Stimulated activated CD4-positive, alpha-beta T cell treated with anti-CD3 and anti-CD28 coated beads, Interleukin-15, amount 100 ng/mL, for 48 hours (primary cell): ENCODE measurements around the gene SETSIP.
"Not testable (repeated sequence)": the region's sequence is repeated elsewhere in the genome, so short reads cannot be mapped to it uniquely, and the experiment has no call there.

ENCODE experiments used
- DNase-seq, 2 donors: peaks; one replicate each; pipeline ENCODE4 v3.0.0-alpha.2; 2020; ENCODE audit warnings: low read depth in 2 of 2

SETSIP gene

GRCh38 chr1:92075311-92075710 is at the start of gene SETSIP:
Gene SETSIP, minus strand, starts transcription at chr1:92075411. Its CDS starts 0 bp downstream, at chr1:92075411.
- no peak for DNase-seq

DNA sequence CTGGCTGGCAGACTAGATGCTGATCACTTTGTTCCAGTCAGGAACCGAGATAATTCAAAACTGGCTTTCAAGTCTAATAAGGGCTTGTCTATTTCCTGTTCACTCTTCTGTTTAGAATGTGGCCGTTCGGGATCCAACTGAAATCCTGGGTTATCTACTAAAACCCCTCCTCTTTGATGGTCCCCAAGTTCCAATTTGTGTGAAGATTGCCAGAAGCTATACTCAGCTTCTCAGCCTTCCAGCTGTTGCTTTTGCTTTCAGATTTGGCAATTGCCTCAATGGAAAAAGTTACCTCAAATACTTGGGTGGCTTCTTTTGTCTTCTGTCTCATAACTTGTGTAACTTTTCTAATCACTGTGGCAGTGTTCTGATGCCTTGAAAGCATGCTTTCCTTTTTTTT is 48.7 kb upstream of the SETSIP start:
- no peak for DNase-seq

GRCh38 chr1:92118826-92119225 is 43.6 kb upstream of the SETSIP start:
- no peak for DNase-seq

DNA sequence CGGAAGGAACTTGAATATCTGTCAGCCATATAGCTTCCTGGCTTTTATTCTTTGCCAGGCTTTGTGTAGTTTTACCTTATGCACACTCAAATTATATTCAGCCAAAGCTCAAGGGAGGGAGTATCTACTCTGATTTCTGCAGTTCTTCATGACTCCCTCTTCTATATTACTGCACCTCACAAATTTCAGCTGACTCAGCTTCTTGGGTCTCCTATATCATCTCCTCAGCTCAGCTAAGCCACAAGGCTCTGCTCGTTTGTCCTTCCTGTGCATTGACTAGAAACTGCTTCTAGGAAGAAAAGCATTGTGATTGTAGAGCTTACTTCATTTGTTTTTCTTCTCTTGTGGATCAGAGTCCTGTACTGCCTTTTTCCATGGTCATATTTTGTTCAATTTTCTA is 42.3 kb upstream of the SETSIP start:
- DNase-seq, result no peak

DNA sequence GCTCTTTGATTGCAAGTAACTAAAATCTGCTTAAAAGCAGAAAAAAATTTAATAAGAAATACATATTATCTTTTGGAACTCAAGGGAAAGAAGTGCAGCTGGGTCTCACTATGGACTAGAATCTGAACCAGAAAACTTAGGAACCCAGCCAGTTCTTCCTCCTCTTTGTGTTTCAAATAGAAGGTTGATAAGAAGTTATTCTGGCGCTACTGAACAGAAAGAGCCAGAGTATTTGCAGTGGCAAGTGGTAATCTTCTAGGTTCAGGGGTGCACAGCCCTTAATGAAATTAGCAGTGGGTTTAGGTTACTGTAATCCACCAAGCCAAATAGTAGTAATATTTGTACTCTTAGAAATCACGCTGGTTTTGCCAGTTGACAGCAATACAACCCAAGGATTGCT is 33.4 kb upstream of the SETSIP start:
- no peak for DNase-seq

DNA sequence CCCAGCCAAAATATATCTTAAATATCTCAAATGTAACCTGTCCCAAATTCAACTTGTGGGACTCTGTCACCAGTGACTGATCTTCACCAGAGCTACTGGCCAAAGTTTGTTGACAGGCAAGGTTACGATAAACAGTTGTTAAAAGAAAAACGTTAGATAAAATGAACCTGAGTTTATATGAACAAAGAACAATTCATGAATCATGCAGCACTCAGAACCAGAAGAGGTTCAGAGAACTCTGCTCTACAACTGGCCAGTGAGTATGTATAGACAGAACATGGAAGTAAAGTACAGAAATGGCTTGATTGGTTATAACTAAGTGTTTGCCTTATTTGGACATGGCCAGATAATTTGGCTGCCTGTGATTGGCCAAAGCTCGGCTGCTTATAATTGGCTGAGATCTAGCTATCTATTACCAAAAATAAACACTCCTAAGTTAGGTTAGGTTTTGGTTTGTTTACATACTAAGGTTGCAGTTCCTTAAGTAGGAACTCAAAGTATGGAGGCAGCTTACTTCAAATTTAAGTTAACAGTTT is 30.4 kb upstream of the SETSIP start:
- DNase-seq, result no peak

- no peak for DNase-seq
Measured at GRCh38 chr1:92096317-92096716, 21.1 kb upstream of the SETSIP start.

GRCh38 chr1:92095874-92096273 is 20.7 kb upstream of the SETSIP start:
- no peak for DNase-seq

GRCh38 chr1:92094595-92094994 is 19.4 kb upstream of the SETSIP start:
- no peak for DNase-seq

DNA sequence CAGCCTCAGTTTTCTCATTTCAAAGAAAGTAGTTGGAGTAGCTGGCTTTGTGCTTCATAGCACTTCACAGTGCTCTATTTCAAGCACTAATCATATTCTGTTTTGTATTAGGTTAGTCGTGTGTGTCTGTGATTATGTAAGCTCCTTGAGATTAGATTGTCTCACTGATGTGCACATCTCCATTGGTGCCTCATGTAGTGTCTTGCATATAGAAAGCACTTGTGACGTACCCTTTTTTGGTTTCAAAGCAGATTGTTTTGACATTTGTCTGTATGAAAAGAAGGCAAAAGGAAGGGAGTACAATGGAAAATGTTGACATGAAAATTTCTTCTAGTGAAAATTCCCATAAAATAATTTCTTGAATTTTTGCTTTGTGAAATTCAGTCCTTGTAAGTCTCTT is 18.9 kb upstream of the SETSIP start:
- DNase-seq, result no peak

GRCh38 chr1:92091625-92092024 is 16.4 kb upstream of the SETSIP start:
- no peak for DNase-seq

- DNase-seq, result no peak
Measured at GRCh38 chr1:92087542-92087941, 12.3 kb upstream of the SETSIP start.

DNA sequence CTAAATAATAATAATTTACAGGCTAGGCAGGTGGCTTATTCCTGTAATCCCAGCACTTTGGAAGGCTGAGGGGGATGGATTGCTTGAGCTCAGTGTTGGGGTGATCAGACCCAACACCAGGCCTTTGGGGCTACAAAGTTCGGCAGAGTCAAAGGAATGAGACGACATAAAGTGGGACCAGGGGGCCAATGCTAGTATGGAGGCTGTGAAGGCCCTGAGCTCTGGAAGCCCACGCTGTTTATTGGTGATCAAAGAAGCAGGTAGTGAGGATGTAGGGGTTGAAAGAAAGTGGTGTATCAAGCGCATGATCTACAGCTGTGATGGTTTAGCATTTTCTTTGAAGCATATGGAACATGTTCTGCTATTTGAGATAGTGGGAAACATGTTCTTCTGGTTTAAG is 10.5 kb upstream of the SETSIP start:
- DNase-seq, result no peak

DNA sequence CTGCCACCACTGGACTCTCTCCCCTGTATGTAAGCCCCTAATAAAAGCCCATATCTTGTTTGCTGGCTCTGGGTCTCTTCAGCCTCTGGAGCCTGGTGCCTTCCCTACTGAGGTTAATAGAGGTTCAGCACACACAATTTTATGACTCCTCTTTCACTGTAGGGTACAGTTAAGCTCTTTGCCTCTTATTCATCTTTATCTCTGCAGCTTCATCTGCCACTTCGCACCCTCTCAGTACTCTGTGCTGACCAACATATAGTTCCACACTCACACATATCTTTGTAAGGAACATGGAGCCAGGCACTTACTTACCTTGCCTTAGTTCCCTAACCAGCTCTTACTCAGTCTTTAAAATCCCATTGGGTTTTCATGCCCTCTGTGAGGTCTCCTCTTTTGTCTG is 9.4 kb upstream of the SETSIP start:
- DNase-seq, result no peak

DNA sequence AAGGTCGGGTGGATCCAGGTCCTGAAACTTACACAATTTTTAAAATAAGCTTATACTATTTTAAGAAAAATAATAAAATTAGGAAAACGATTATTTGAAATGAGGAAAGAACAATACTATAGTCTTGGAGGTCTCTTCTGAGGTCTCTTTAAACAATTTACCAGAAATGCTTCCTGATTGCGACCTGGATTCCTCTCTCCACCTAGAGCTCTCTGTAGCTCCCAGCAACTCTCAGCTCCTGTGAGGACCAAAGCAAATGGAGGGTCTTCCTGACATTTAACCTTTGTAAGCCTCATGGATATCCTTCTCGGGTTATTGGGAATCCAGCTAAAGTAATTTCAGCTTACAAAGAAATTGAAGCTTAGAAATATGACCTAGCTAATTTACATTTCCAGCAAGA is 5.8 kb upstream of the SETSIP start:
- DNase-seq, result no peak

DNA sequence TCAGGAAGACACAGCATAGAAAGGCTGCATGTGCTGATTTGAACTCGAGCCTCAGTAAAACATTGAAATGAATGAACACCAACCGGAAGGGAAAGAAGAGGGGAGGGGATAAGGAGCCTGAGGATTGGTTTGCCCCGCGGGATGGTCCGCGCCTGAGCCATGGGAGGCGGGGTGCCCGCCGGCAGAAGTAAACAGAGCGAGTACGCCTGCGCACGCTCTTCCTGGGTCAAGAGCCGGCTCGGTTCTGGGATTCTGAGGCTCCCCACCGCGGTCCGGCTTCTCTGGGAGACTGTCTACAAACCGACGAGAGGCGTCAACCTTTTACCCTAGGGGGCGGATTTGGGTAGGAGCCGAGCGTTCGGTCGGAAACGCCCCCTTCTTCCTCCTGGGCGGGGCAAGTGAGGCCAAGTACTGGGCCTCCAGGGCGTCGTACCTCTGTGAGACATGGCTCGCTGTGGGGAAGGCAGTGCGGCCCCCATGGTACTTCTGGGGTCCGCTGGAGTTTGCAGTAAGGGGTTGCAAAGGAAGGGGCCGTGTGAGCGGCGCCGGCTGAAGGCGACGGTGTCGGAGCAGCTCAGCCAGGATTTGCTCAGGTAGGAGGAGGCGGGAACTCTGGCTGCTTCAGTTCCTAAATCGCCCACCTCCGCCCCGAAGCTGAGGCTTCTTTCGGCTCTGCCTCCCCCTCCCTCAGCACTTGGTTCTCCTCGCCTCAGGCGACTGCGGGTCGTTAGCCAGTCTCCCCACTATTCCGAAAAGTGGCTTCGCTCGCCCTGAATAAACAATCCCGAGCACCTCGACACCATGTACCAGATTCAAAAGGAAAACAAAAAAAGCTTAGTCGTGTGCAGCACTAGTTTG is 5.1 kb upstream of the SETSIP start, which contains the start of gene BTBD8:
Gene BTBD8 (plus strand): TSS at position 218 of the 858 bp plus-strand sequence. CDS start 227 bp downstream, at position 445.
- DNase-seq, result peak; percentile 66 to 83

DNA sequence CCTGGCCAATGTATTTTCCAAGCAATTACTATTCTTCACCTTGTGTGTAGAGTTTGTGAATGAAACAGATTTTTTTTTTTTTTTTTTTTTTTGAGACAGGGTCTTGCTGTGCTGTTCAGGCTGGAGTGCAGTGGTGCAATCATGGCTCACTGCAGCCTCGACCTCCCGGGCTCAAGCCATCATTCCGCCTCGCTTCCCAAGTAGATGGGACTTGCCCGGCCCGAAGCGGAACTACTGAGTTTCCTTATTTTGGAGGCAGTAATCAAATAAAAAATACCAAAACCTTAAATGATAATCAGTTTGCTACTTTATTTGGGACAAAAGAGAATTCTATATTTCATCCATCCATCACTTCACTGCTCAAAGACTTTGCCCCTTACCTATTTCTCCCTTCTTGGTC is 4.2 kb upstream of the SETSIP start:
- DNase-seq, result no peak

DNA sequence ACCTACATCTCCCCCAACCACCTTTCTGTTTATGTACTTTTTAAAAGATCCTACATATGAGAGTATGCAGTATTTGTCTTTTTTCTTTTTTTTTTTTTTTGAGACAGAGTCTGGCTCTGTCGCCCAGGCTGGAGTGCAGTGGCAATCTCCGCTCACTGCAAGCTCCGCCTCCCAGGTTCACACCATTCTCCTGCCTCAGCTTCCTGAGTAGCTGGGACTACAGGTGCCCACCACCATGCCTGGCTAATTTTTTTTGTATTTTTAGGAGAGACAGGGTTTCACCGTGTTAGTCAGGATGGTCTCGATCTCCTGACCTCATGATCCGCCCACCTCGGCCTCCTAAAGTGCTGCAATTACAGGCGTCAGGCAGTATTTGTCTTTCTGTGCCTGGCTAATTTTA is 2.9 kb upstream of the SETSIP start:
- not testable (repeated sequence) for DNase-seq

DNA sequence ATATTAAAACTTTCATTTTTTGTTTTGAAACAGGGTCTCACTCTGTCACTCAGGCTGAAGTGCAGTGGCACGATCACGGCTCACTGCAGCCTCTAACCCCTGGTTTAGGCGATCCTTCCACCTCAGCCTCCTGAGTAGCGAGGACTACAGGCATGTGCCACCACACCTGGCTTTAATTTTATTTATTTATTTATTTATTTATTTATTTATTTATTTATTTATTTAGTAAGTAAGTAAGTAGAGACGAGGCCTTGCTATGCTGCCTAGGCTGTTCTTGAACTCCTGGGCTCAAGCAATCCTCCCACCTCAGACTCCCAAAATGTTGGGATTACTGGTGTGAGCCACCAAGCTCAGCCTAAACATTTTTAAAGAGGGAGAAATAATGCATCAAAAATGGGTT is 1.2 kb upstream of the SETSIP start:
- no peak for DNase-seq

GRCh38 chr1:92074446-92074845 is 765 bp downstream of the SETSIP start:
- DNase-seq, result not testable (repeated sequence)

GRCh38 chr1:92070892-92071291 is 4.3 kb downstream of the SETSIP start:
- DNase-seq, result no peak

GRCh38 chr1:92066321-92066720 is 8.9 kb downstream of the SETSIP start:
- no peak for DNase-seq

- no peak for DNase-seq
Measured at GRCh38 chr1:92065042-92065441, 10.2 kb downstream of the SETSIP start.
